ENCODE data around the gene LY6G5C. TPM values are rescaled to one million over a fixed set of nuclear protein-coding genes. Genes with fewer than 3 reads are reported as not detected.

LY6G5C gene
- total RNA-seq, 1 experiment from 2014 or later = not detected

GRCh38 chr6:31681135-31681671 is 336 bp upstream of the LY6G5C start:
- DNase-seq = peak; percentile 20
- no peaks in the 10 kb centered on the region for H3K27me3 ChIP-seq
- H3K9me3 ChIP-seq = no peaks in the 10 kb centered on the region
- no peaks in the 10 kb centered on the region for H3K36me3 ChIP-seq
- peak overlapping the region; percentile 27 for H3K4me3 ChIP-seq

GRCh38 chr6:31677955-31678354 is 2.9 kb downstream of the LY6G5C start:
- H3K36me3 ChIP-seq = no peaks in the 10 kb centered on the region
- H3K27me3 ChIP-seq = no peaks in the 10 kb centered on the region
- DNase-seq = no peak
- H3K9me3 ChIP-seq = no peaks in the 10 kb centered on the region
- no peak overlapping the region for H3K4me3 ChIP-seq

- Histone ChIP-seq H3K36me3 (peaks cover 4% of the 10 kb centered on the region), H3K4me3 (no peak overlapping the region), H3K27me3 (no peaks in the 10 kb centered on the region), H3K9me3 (no peaks in the 10 kb centered on the region)
- DNase-seq = no peak
These were observed 4.0 kb downstream of the LY6G5C start for GRCh38 chr6:31676904-31677303.

- Histone ChIP-seq H3K9me3 (no peaks in the 10 kb centered on the region), H3K4me3 (no peak overlapping the region), H3K27me3 (no peaks in the 10 kb centered on the region), H3K36me3 (peaks cover 4% of the 10 kb centered on the region)
- no peak for DNase-seq
These were observed 4.5 kb downstream of the LY6G5C start for GRCh38 chr6:31676322-31676903.

GRCh38 chr6:31669676-31670075 is 11.2 kb downstream of the LY6G5C start, which contains the start of gene LY6G5B:
TSS of gene LY6G5B (plus strand) at chr6:31669976. CDS start at chr6:31670951, 975 bp downstream.
- Histone ChIP-seq H3K36me3 (peaks cover 39% of the 10 kb centered on the region), H3K4me3 (no peak within 1 kb of the TSS), H3K27me3 (no peaks in the 10 kb centered on the region), H3K9me3 (no peaks in the 10 kb centered on the region)
- no peak for DNase-seq

GRCh38 chr6:31666337-31666965 is 14.4 kb downstream of the LY6G5C start:
- no peaks in the 10 kb centered on the region for H3K27me3 ChIP-seq
- H3K9me3 ChIP-seq = no peaks in the 10 kb centered on the region
- H3K4me3 ChIP-seq = peak overlapping the region; percentile 78
- DNase-seq = no peak
- peaks cover 47% of the 10 kb centered on the region for H3K36me3 ChIP-seq

- peaks cover 47% of the 10 kb centered on the region for H3K36me3 ChIP-seq
These were observed 15.1 kb downstream of the LY6G5C start, which contains the start of gene CSNK2B for GRCh38 chr6:31665501-31666336. TSS of gene CSNK2B (plus strand) at chr6:31666080. CDS start at chr6:31666832, 752 bp downstream.

GRCh38 chr6:31664790-31665500 is 15.9 kb downstream of the LY6G5C start, which contains the start of gene GPANK1:
TSS of gene GPANK1 (minus strand) at chr6:31664997. CDS start at chr6:31664478, 519 bp downstream.
- Histone ChIP-seq H3K4me3 (peak within 1 kb of the TSS; percentile 78), H3K36me3 (peaks cover 44% of the 10 kb centered on the region), H3K9me3 (no peaks in the 10 kb centered on the region), H3K27me3 (no peaks in the 10 kb centered on the region)
- peak; percentile 74 for DNase-seq

More at GRCh38 chr6:31665501-31666336, 15.1 kb downstream of the LY6G5C start, which contains the start of gene CSNK2B:
- Histone ChIP-seq H3K27me3 (no peaks in the 10 kb centered on the region), H3K9me3 (no peaks in the 10 kb centered on the region), H3K4me3 (peak within 1 kb of the TSS; percentile 78)
- peak; percentile 97 for DNase-seq

- peak overlapping the region; percentile 78 for H3K4me3 ChIP-seq
- H3K27me3 ChIP-seq = no peaks in the 10 kb centered on the region
- peaks cover 39% of the 10 kb centered on the region for H3K36me3 ChIP-seq
- DNase-seq = peak; percentile 70
- H3K9me3 ChIP-seq = no peaks in the 10 kb centered on the region
These were observed 16.7 kb downstream of the LY6G5C start for GRCh38 chr6:31663961-31664789.

GRCh38 chr6:31663126-31663960 is 17.5 kb downstream of the LY6G5C start:
- DNase-seq = no peak

GRCh38 chr6:31662124-31662723 is 18.6 kb downstream of the LY6G5C start:
- no peaks in the 10 kb centered on the region for H3K27me3 ChIP-seq
- H3K4me3 ChIP-seq = no peak overlapping the region
- no peaks in the 10 kb centered on the region for H3K9me3 ChIP-seq
- DNase-seq = no peak
- H3K36me3 ChIP-seq = peaks cover 21% of the 10 kb centered on the region

More at GRCh38 chr6:31663126-31663960, 17.5 kb downstream of the LY6G5C start:
- Histone ChIP-seq H3K36me3 (peaks cover 32% of the 10 kb centered on the region), H3K4me3 (peak overlapping the region; percentile 78), H3K9me3 (no peaks in the 10 kb centered on the region), H3K27me3 (no peaks in the 10 kb centered on the region)

GRCh38 chr6:31661262-31662123 is 19.4 kb downstream of the LY6G5C start:
- Histone ChIP-seq H3K4me3 (peak overlapping the region; percentile 63), H3K9me3 (no peaks in the 10 kb centered on the region), H3K36me3 (peaks cover 15% of the 10 kb centered on the region), H3K27me3 (no peaks in the 10 kb centered on the region)
- no peak for DNase-seq

GRCh38 chr6:31660381-31661261 is 20.2 kb downstream of the LY6G5C start, which contains the start of gene C6orf47:
TSS of gene C6orf47 (minus strand) at chr6:31660778. CDS start at chr6:31659947, 831 bp downstream.
- H3K4me3 ChIP-seq = peak within 1 kb of the TSS; percentile 63
- H3K9me3 ChIP-seq = no peaks in the 10 kb centered on the region
- H3K27me3 ChIP-seq = no peaks in the 10 kb centered on the region
- peaks cover 12% of the 10 kb centered on the region for H3K36me3 ChIP-seq
- DNase-seq = peak; percentile 76
